H4 (cell line): ENCODE data around the gene TBC1D2. TPM values are rescaled to one million over a fixed set of nuclear protein-coding genes. Genes with fewer than 3 reads are reported as not detected.

ENCODE experiments used
- DNase-seq: peaks from one replicate; pipeline ENCODE4 v3.0.0-alpha.2; 2015; ENCODE audit warnings: low spot score
- total RNA-seq: library from RNA; depleted of rRNA; stranded (reverse); fragments of >200 nt; shearing (Covaris generic); gene quantifications from 2 replicates; pipeline ENCODE4 v1.2.3, GENCODE V29; 2014

TBC1D2 gene
- total RNA-seq, 1 experiment from 2014 or later, result 9.0 TPM

GRCh38 chr9:98215821-98216220, 39.6 kb downstream of the TBC1D2 start:
- no peak for DNase-seq

GRCh38 chr9:98215271-98215670, 40.2 kb downstream of the TBC1D2 start:
- DNase-seq, result no peak

- DNase-seq, result no peak
Measured at GRCh38 chr9:98214811-98215210, 40.6 kb downstream of the TBC1D2 start.

GRCh38 chr9:98211260-98211659, 44.2 kb downstream of the TBC1D2 start:
- no peak for DNase-seq

GRCh38 chr9:98210435-98210834, 45.0 kb downstream of the TBC1D2 start:
- no peak for DNase-seq

GRCh38 chr9:98209530-98209929, 45.9 kb downstream of the TBC1D2 start:
- no peak for DNase-seq

GRCh38 chr9:98208635-98209034, 46.8 kb downstream of the TBC1D2 start:
- DNase-seq, result no peak

GRCh38 chr9:98207606-98208005, 47.8 kb downstream of the TBC1D2 start:
- DNase-seq, result no peak

GRCh38 chr9:98206754-98207153, 48.7 kb downstream of the TBC1D2 start:
- DNase-seq, result no peak

GRCh38 chr9:98204692-98205091, 50.8 kb downstream of the TBC1D2 start:
- no peak for DNase-seq

GRCh38 chr9:98203153-98203552, 52.3 kb downstream of the TBC1D2 start:
- no peak for DNase-seq

- DNase-seq, result no peak
Measured at GRCh38 chr9:98202252-98202651, 53.2 kb downstream of the TBC1D2 start.

- DNase-seq, result no peak
Measured at GRCh38 chr9:98201749-98202148, 53.7 kb downstream of the TBC1D2 start.

- DNase-seq, result no peak
Measured at GRCh38 chr9:98201102-98201501, 54.3 kb downstream of the TBC1D2 start.

- DNase-seq, result no peak
Measured at GRCh38 chr9:98199388-98200033, 55.9 kb downstream of the TBC1D2 start.

- DNase-seq, result no peak
Measured at GRCh38 chr9:98195671-98196070, 59.8 kb downstream of the TBC1D2 start.

- no peak for DNase-seq
Measured at GRCh38 chr9:98193336-98193944, 62.0 kb downstream of the TBC1D2 start.

GRCh38 chr9:98192503-98193335, 62.7 kb downstream of the TBC1D2 start, which contains the start of gene CORO2A:
Gene CORO2A (minus strand): TSS chr9:98192637. CDS start chr9:98157660, 34,977 bp downstream.
- peak; percentile 39 for DNase-seq

- no peak for DNase-seq
Measured at GRCh38 chr9:98191671-98192502, 63.6 kb downstream of the TBC1D2 start.

- no peak for DNase-seq
Measured at GRCh38 chr9:98191181-98191608, 64.3 kb downstream of the TBC1D2 start.

GRCh38 chr9:98190757-98191105, 64.7 kb downstream of the TBC1D2 start:
- no peak for DNase-seq

- DNase-seq, result no peak
Measured at GRCh38 chr9:98189412-98189811, 66.0 kb downstream of the TBC1D2 start.
